GM19397 (cell line): ENCODE results near the gene SUFU.

Source experiments
- ATAC-seq: cut with Tn5 transposase; IDR thresholded peaks from one replicate; pipeline ENCODE4 v1.9.1; 2021; ENCODE audit warnings: mild to moderate bottlenecking, moderate library complexity; ENCODE audit not compliant: unreplicated experiment

Gene SUFU

GRCh38 chr10:102546606-102547320, 43.0 kb downstream of the SUFU start:
- no peak for ATAC-seq

DNA sequence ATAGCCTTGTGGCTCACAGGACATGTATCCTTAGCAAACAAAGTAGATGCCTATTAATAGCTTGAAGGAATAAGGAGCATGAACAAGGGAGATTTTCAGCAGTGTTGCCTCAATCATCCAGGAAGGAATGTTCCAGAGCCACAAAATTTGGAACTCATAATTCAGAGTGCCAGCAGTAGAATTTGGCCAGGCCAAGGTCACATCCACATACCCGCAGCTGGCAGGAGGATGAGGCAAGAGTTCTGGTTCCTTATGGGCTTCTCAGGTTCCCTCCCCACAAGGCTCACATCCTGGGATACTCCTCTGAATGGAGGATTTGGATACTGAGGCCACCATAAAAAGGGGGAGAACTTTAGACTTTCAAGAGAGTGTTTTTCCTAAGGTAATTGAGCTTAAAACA, 45.8 kb downstream of the SUFU start:
- ATAC-seq, result no peak

- ATAC-seq, result no peak
These were observed 47.0 kb downstream of the SUFU start for GRCh38 chr10:102550636-102551210.

DNA sequence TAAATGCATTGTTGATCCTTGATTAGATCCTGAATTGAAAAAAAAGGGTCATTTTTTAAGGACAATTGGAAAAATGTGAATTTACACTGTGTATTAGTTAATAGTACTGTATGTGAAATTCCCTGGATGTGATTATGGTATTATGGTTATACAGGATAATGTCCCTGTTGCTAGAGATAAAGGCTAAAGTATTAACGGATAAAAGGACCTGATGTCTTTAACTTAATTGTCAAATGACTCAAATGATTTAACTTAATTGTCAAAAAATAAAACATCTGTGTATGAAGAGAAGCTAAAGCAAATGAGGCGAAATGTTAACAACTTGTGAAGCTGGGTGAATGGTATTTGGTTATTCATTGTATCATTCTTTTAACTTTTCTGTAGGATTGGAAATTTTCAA, 48.8 kb downstream of the SUFU start:
- ATAC-seq, result no peak

DNA sequence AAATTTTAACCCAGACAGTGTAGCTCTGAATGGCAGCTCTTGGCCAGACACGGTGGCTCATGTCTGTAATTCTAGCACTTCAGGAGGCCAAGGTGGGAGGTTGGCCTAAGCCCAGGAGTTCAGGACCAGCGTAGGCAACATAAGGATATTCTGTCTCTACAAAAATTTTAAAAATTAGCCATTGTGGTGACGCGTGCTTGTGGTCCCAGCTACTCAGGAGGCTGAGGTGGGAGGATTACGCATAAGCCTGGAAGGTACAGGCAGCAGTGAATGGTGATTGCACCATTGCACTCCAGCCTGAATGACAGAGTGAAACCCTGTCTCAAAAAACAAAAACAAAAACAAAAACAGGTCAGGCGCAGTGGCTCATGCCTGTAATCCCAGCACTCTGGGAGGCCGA, 50.0 kb downstream of the SUFU start:
- no peak for ATAC-seq

DNA sequence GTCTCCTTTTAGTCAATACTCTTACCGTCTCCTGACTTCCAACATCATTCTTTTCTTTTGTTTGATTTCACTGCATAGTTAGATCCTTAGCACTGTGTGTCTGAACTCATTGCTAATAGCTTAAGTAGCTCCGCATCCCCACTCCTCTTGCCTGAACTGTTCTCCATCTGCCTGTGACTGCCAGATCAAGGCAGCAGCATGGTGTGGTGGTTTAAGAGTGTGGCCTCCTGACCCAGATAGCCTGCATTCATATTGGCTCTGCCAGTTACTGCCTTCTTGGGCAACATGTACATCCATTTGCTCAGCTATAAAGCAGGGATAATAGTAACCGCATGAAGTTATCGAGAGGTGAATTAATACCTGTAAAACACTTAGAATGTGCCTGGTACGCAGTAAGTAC, 50.8 kb downstream of the SUFU start:
- ATAC-seq, result no peak

- ATAC-seq, result no peak
These were observed 52.1 kb downstream of the SUFU start for GRCh38 chr10:102555781-102556328.

- ATAC-seq, result no peak
These were observed 53.8 kb downstream of the SUFU start for GRCh38 chr10:102557569-102557968.

DNA sequence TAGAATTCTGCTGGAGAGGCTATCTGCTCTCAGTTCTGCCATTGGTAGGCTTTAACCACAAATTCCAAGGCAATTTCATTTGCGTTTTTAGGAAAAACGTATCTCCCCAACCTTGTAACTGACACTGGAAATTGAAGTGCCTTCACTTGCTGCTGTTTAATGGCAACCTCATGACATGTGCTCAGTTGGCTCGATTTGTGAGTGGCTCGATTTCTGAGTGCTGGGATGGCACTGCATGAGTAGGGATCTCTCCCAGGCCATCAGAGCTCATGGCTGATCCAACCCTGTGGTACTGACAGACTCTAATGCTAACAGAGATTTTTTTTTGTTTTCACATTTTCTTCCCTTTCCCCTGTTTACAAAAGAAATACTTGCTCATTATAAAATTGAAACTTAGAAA, 56.0 kb downstream of the SUFU start:
- ATAC-seq, result no peak

GRCh38 chr10:102564209-102564834, 60.5 kb downstream of the SUFU start:
- no peak for ATAC-seq

- ATAC-seq, result no peak
These were observed 62.0 kb downstream of the SUFU start for GRCh38 chr10:102565793-102566192.

GRCh38 chr10:102578782-102579181, 75.0 kb downstream of the SUFU start:
- ATAC-seq, result no peak

GRCh38 chr10:102579328-102579727, 75.6 kb downstream of the SUFU start:
- ATAC-seq, result no peak

DNA sequence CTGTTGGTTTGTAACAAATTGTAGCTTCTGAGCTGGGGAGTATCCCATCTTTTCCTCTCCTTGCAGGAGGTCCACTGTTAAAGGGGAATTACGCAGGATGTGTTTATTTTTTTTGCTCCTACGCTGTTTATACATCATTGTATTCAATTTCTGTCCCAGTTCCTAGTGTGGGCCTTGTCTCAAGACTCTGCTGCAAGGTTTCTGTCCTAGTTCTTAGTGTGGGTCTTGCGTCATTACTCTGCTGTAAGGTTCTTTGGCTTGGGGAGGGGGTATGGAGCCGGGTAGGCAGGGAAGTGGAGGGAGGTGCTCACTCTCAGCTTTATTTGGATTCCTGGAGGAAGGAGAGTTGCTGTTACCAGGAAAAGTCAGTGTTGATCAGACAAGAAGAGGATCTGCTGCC, 76.5 kb downstream of the SUFU start:
- ATAC-seq, result no peak

GRCh38 chr10:102581401-102581800, 77.6 kb downstream of the SUFU start:
- no peak for ATAC-seq

GRCh38 chr10:102581981-102582580, 78.3 kb downstream of the SUFU start:
- ATAC-seq, result no peak

DNA sequence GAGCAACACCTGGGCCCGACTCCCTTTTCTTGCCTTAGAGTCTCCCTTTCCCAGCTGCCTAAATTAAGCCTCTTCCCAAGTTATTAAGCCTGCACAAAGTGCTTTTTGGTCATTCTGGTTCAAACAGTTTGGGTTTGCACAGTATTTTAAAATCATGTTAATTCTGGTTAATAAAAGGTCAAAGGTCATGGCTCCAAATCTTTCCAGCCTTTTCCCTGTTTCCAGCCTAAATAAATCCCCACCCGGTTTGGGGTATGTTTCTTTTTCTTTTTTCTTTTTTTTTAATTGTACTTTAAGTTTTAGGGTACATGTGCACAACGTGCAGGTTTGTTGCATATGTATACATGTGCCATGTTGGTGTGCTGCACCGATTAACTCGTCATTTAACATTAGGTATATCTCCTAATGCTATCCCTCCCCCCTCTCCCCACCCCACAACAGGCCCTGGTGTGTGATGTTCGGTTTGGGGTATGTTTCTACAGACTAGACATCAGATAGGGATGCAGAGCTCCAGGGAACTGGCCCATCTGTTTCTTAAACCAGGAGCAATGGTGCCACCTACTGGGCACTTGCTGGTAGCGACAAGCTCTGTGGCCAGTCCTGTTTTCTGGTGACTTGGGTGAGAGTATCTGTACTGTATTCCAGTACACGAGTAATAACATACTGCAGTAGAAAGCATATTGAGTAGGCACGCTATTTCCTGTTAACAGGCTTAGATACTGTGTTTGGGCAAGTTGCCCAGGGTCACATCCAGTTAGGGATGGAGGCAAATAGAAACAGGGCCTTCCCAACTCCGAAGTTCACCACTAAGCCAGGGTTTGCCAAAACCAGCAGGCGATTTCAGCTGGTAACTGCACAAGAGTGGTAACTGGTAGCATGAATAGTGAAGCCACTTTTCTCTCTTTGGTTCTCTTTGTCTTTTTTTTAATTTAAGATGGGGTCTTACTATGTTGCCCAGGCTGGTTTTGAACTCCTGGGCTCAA, 80.0 kb downstream of the SUFU start:
- ATAC-seq, result no peak

DNA sequence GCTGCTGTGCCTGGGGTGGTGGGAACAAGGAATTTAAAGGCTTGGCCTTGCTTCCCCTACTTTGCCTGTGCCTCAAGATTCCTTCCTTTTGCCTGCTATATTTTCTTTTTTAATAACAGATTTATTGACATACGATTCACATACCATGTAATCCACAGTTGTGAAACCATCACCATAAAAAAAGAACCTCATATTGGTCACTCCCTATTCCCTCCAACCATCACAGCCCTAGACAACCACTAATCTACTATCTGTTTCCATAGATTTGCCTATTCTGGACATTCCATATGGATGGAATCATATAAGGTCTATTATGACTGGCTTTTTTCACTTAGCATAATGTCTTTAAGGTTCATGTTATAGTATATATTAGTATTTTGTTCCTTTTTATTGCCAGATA, 81.3 kb downstream of the SUFU start:
- no peak for ATAC-seq

DNA sequence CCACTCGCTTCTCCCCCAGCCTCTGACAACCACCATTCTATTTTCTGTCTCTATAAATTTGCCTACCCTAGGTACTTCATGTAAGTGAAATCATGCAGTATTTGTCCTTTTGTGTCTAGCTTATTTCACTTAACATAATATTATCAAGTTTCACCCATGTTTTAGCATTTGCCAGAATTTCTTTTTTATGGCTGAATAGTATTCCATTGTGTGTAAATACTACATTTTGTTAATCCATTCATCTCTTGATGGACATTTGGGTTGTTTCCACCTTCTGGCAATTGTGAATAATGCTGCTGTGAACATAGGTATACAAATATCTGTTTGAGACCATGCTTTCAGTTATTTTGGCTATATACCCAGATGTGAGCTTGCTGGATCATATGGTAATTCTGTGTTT, 83.1 kb downstream of the SUFU start:
- ATAC-seq, result no peak

- ATAC-seq, result no peak
These were observed 85.1 kb downstream of the SUFU start for GRCh38 chr10:102588875-102589274.
